Mesothelial cell of epicardium (in vitro differentiated cells): ENCODE data around the gene KHNYN. TPM values are rescaled to one million over a fixed set of nuclear protein-coding genes. Genes with fewer than 3 reads are reported as not detected.

Source experiments
- DNase-seq, 2 experiments: peaks; one replicate each; pipeline ENCODE4 v3.0.0; 2021; ENCODE audit warnings: low spot score in 2 of 2; ENCODE audit not compliant: unreplicated experiment in 2 of 2
- H3K27ac Mint-ChIP-seq: 2 replicates; pipeline ENCODE4 v1.8.0; 2021; ENCODE audit warnings: mixed read lengths
- H3K27me3 Mint-ChIP-seq: 2 replicates; pipeline ENCODE4 v1.8.0; 2021; ENCODE audit warnings: low read depth, mixed read lengths
- H3K36me3 Mint-ChIP-seq: 2 replicates; pipeline ENCODE4 v1.8.0; 2021; ENCODE audit warnings: mixed read lengths
- H3K4me1 Mint-ChIP-seq: 2 replicates; pipeline ENCODE4 v1.8.0; 2021; ENCODE audit warnings: mixed read lengths
- H3K4me3 Mint-ChIP-seq: 2 replicates; pipeline ENCODE4 v1.8.0; 2021; ENCODE audit warnings: mild to moderate bottlenecking, moderate library complexity, mixed read lengths
- H3K9me3 Mint-ChIP-seq: 2 replicates; pipeline ENCODE4 v1.8.0; 2021; ENCODE audit warnings: mixed read lengths
- CTCF ChIP-seq: fragments of 200-600 bp; sonication (generic); IDR thresholded peaks from one replicate; pipeline ENCODE4 v1.5.0; 2021; ENCODE audit warnings: antibody characterized with exemption; ENCODE audit not compliant: unreplicated experiment
- total RNA-seq: library from RNA; stranded (reverse); gene quantifications from 3 replicates; pipeline ENCODE4 v1.2.1, GENCODE V29; 2021

KHNYN gene
- total RNA-seq, 1 donor from 2014 or later = 92.2 TPM

DNA sequence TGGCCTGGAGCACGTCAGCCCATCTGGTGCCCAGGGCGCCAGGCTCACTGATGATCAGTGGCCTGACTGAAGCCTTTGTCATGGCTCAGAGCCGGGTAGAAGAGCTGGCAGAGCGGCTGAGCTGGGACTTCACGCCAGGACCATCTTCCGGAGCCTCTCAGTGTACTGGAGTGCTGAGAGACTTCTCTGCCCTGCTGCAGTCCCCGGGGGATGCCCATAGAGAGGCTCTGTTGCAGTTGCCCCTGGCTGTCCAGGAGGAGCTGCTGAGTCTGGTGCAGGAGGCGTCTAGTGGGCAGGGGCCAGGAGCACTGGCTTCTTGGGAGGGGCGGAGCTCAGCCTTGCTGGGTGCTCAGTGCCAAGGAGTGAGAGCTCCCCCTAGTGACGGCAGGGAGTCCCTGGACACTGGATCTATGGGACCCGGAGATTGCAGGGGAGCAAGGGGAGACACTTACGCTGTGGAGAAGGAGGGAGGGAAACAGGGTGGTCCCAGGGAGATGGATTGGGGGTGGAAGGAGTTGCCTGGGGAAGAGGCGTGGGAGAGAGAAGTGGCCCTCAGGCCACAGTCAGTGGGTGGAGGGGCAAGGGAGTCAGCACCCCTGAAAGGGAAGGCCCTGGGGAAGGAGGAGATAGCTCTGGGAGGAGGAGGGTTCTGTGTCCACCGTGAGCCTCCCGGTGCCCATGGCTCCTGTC lies 2.0 kb downstream of the KHNYN start:
- H3K36me3 Mint-ChIP-seq = peaks cover 12% of the 10 kb centered on the region
- peak overlapping the region; percentile 95 for H3K27ac Mint-ChIP-seq
- no peaks in the 10 kb centered on the region for H3K27me3 Mint-ChIP-seq
- peak; percentile 78 for TF ChIP-seq CTCF
- peaks cover 37% of the 10 kb centered on the region for H3K4me1 Mint-ChIP-seq
- H3K4me3 Mint-ChIP-seq = peak overlapping the region; percentile 84
- DNase-seq = peak; percentile 77 to 89
- H3K9me3 Mint-ChIP-seq = no peaks in the 10 kb centered on the region

DNA sequence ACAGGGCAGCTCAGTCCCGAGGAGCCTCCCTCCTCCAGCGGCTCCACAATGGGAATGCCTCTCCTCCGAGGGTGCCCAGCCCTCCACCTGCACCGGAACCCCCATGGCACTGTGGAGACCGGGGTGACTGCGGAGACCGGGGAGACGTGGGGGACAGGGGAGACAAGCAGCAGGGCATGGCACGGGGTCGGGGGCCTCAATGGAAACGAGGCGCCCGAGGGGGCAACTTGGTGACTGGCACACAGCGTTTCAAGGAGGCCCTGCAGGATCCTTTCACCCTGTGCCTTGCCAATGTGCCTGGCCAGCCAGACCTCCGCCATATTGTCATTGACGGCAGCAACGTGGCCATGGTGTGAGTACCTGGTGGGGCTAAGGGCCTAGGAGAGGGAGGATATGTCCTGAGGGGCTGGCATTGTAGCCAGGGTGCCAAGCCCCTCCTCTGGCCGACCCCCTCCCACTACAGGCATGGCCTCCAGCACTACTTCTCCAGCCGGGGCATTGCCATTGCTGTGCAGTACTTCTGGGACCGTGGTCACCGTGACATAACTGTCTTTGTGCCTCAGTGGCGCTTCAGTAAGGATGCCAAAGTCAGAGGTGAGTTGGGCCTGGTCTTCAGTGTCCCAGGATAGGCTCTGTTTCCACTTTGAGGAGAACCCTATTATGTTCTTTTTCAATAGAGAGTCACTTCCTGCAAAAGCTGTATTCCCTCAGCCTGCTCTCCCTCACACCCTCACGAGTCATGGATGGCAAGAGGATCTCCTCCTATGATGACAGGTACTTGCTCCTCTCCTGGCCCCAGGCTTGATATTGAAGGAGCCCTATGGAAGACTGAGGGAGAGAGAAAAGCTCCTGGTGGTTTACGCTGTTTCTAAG lies 2.7 kb downstream of the KHNYN start:
- Mint-ChIP-seq H3K36me3 (peaks cover 14% of the 10 kb centered on the region), H3K9me3 (no peaks in the 10 kb centered on the region), H3K4me1 (peaks cover 31% of the 10 kb centered on the region), H3K4me3 (no peak overlapping the region), H3K27ac (no peak overlapping the region), H3K27me3 (no peaks in the 10 kb centered on the region)
- no peak for DNase-seq
- TF ChIP-seq CTCF = no peak

DNA sequence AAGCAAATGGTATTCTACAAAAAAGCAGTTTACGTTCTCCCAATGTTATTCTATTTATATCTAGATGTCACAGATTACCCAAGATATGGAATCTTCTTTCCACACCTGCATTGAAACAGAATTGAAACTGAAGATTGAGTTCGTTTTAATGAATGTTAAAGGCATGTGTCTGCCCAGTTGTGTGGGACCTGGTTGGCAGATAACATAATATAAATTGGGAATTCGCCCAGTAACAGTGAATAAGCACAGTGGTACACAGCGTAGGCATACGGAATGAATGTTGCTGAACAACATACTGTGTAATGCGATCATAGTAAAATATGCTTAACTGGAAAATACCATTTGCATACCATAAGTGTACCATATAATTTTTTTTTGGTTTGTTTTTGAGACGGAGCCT lies 4.3 kb downstream of the KHNYN start:
- Mint-ChIP-seq H3K4me1 (peaks cover 26% of the 10 kb centered on the region), H3K27ac (no peak overlapping the region), H3K9me3 (no peaks in the 10 kb centered on the region), H3K36me3 (peaks cover 20% of the 10 kb centered on the region), H3K27me3 (no peaks in the 10 kb centered on the region), H3K4me3 (no peak overlapping the region)
- no peak for TF ChIP-seq CTCF
- no peak for DNase-seq

DNA sequence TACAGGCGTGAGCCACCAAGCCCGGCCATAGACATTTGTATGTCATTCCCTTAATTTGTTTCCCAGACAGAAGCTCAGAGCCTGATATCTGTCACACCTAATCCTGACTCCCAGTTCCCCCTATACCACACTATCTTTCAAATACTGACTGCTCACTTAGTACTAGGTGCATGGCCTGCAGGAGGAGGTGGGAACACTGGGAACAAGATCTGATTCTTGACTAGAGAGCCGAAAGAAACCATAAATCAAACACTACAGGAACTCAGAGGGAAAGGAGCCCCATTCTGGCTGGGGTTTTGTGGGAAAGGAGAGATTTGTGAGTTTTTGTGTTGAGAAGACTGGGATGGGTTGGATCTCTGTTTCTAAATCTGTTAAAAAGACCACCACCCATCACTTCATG lies 4.9 kb downstream of the KHNYN start:
- Mint-ChIP-seq H3K27ac (no peak overlapping the region), H3K36me3 (peaks cover 22% of the 10 kb centered on the region), H3K9me3 (no peaks in the 10 kb centered on the region), H3K27me3 (no peaks in the 10 kb centered on the region), H3K4me3 (no peak overlapping the region), H3K4me1 (peaks cover 20% of the 10 kb centered on the region)
- TF ChIP-seq CTCF = no peak
- no peak for DNase-seq

DNA sequence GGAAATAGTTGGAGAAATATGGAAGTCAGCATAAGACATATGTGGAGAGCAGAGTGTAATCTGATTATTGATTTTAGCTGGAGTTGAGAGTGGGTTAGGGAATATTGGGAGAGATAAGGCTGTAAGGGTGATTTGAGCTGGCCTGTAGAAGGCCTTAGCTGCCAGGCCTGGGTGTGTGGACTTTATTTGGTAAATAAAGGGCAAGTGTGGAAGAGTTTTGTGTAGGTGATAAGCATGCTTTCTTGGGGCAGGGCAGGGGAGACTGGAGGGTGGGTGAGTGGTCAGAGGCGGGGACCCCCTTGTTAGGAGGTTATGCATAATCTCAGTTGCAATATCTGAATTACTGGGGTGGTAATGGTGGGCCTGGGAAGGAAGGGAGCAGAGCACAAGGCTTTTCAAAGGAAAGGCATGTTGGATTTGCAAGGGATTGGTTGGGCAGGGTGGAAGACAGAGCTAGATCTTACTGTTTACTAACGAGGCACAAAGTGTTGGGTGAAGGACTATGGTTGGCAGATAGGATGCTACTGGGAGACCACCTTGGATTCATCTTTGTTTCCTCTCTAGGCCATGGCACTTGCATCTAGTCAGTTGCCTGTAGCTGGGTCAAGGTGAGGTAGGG lies 5.5 kb downstream of the KHNYN start:
- no peak for DNase-seq
- no peaks in the 10 kb centered on the region for H3K9me3 Mint-ChIP-seq
- H3K4me3 Mint-ChIP-seq = no peak overlapping the region
- no peak overlapping the region for H3K27ac Mint-ChIP-seq
- peaks cover 23% of the 10 kb centered on the region for H3K36me3 Mint-ChIP-seq
- TF ChIP-seq CTCF = no peak
- H3K4me1 Mint-ChIP-seq = peaks cover 20% of the 10 kb centered on the region
- H3K27me3 Mint-ChIP-seq = no peaks in the 10 kb centered on the region
